ENCODE results near the gene KLHL29. TPM values are rescaled to one million over a fixed set of nuclear protein-coding genes. Genes with fewer than 3 reads are reported as not detected.

The KLHL29 gene
- total RNA-seq, 1 donor from 2014 or later: 8.0 TPM

- no peak overlapping the region for H3K4me3 Mint-ChIP-seq (ENCODE audit: unreplicated experiment)
- H3K27me3 Mint-ChIP-seq (ENCODE audit: low read depth): no peaks in the 10 kb centered on the region
- DNase-seq (ENCODE audit: low spot score): no peak
- H3K9me3 Mint-ChIP-seq (ENCODE audit: low read depth): no peaks in the 10 kb centered on the region
- no peak for TF ChIP-seq CTCF (IDR thresholded peaks at IDR 0.05)
- H3K27ac Mint-ChIP-seq (ENCODE audit: unreplicated experiment): no peak overlapping the region
- H3K36me3 Mint-ChIP-seq (ENCODE audit: low read depth): no peaks in the 10 kb centered on the region
- H3K4me1 Mint-ChIP-seq (ENCODE audit: low read depth): peaks cover 12% of the 10 kb centered on the region
Observed at GRCh38 chr2:23420840-23421476, 36.0 kb downstream of the KLHL29 start.

DNA sequence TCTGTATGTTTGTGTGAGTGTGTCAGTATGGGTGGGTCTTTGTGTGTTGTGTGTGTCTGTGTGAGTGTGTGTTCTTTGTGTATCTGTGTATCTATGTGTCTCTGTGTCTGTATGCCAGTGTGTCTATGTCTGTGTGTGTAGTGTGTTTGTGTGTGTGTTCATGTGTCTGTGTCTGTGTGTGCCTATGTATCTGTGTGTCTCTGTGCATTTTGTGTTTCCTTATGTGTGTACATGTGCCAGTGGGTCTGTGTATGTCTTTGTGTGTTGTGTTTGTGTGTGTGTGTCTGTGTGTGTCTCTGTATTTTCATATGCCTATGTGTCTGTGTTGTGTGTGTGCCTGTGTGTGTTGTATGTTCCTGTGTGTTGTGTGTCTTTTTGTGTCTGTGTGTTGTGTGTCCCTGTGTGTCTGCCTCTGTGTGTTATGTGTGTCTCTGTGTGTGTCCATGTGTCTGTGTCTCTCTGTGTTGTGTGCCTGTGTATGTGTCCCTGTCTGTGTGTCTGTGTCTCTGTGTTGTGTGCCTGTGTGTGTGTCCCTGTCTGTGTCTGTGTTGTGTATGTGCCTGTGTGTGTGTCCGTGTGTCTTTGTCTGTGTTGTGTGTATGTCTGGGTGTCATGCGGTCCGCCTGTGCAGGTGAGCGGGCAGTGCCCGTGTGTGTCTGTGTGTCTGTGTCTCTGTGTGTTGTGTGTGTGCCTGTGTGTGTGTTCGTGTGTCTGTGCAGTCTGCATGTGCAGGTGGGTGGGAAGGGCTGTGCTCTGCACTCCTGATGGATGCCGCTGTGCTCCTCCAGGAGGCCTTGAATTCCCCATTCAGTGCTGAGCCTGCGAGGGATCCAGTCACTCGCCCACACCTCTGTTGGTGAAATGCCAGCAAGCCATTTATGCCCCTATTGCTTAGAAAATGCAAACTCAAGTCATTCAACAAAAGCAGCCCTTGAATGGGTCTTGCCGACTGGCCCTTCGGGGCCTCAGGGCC, 37.4 kb downstream of the KLHL29 start:
- Mint-ChIP-seq H3K27ac (ENCODE audit: unreplicated experiment) (no peak overlapping the region), H3K9me3 (ENCODE audit: low read depth) (no peaks in the 10 kb centered on the region), H3K27me3 (ENCODE audit: low read depth) (no peaks in the 10 kb centered on the region), H3K36me3 (ENCODE audit: low read depth) (no peaks in the 10 kb centered on the region), H3K4me3 (ENCODE audit: unreplicated experiment) (no peak overlapping the region), H3K4me1 (ENCODE audit: low read depth) (peaks cover 27% of the 10 kb centered on the region)
- TF ChIP-seq CTCF (IDR thresholded peaks at IDR 0.05): no peak
- DNase-seq (ENCODE audit: low spot score): no peak

DNA sequence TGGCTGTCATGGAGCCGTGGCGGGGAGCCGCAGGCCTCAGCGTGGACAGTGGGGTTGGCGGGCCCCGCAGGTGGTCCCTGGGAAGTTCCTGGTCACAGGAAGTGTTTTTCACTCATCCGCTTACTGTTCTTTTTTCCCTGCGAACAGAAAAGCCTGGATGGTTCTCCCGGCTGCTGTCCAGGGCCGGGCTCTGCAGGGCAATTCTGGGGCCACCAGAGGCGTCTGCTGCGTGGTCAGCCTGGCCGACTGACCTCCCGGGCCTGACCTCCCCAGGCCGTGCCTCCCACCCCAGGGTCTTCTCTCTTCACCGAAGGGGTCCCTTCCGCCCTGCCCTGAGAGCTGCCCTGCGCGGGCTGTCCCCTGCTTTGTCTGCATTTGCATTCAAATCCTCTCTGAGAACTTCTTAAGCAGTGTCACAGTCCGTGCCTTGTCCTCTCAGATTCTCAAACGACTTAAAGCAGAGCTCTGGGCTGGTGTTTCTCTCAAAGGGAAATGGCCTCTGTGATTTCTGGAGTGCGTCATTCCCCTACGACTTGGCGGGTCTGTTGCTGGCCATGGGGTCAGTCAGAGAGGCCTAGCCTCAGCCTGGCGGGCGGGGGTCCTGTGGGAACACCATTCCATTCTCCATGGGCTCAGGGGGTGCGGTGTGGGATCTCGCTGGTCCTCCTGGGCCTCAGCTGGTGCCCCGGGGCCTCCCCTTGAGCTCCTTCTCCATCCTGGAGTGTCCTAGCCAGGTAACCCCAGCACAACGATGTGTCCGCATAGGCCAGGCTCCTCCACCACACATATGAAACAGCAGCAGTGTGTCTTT, 38.3 kb downstream of the KLHL29 start:
- DNase-seq (ENCODE audit: low spot score): no peak
- H3K27ac Mint-ChIP-seq (ENCODE audit: unreplicated experiment): no peak overlapping the region
- H3K27me3 Mint-ChIP-seq (ENCODE audit: low read depth): no peaks in the 10 kb centered on the region
- no peaks in the 10 kb centered on the region for H3K9me3 Mint-ChIP-seq (ENCODE audit: low read depth)
- peaks cover 27% of the 10 kb centered on the region for H3K4me1 Mint-ChIP-seq (ENCODE audit: low read depth)
- no peaks in the 10 kb centered on the region for H3K36me3 Mint-ChIP-seq (ENCODE audit: low read depth)
- no peak for TF ChIP-seq CTCF (IDR thresholded peaks at IDR 0.05)
- H3K4me3 Mint-ChIP-seq (ENCODE audit: unreplicated experiment): no peak overlapping the region

DNA sequence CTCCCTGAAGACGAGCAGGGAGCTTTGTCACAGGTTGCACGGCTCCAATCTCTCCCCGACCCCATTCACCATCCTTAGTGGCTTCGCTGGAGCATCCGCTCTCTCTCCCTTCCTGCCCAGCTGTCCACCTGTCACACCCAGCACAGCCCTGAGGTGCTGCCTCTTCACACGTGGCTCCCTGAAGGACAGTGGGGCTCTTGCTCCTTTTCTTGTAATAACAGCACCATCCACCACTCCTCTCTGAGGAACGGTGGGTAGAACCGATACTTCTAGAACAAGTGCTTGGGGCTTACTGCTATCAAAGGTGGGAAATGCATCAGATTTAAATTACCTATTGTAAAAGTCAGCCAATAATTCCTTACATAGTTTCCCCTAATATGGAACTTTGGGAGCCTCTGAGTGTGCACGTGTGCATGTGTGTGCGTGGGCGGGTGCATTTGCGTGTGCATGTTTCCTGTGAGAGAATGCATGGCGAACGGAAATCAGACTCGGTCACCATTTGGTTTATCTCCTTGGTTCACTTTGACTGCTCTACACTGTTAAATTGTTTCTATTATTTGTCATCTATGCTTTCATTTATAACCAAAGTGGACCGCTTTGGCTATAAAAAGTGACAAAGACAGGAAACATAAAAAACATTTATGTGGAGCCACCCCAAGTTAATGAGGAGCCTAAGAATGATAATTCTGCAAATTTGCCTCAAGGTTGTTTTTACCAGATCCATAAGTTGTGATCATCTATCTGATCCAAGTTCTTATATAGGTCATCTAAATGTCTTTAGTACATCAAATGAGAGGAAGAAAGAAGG, 39.1 kb downstream of the KLHL29 start:
- no peak for TF ChIP-seq CTCF (IDR thresholded peaks at IDR 0.05)
- Mint-ChIP-seq H3K36me3 (ENCODE audit: low read depth) (peaks cover under 1% of the 10 kb centered on the region), H3K9me3 (ENCODE audit: low read depth) (no peaks in the 10 kb centered on the region), H3K27me3 (ENCODE audit: low read depth) (no peaks in the 10 kb centered on the region), H3K4me3 (ENCODE audit: unreplicated experiment) (no peak overlapping the region), H3K27ac (ENCODE audit: unreplicated experiment) (no peak overlapping the region), H3K4me1 (ENCODE audit: low read depth) (peaks cover 21% of the 10 kb centered on the region)
- DNase-seq (ENCODE audit: low spot score): no peak

All from chondrocyte (in vitro differentiated cells).